Tibial artery (tissue), 4 donors: Measurements from ENCODE around the gene PDIA5.
A peak's percentile ranks its signal among the peaks of the same experiment; 100 is the strongest.

Experiments
- DNase-seq, 2 donors: peaks; one replicate each; pipeline ENCODE4 v3.0.0-alpha.2; 2019
- H3K27ac ChIP-seq, 2 donors: fragments of 200-600 bp; sonication (generic) in 1 of 2; 1 replicate in 1 of 2; 2 replicates in 1 of 2; pipeline ENCODE4 v1.5.1; 2018 to 2019; ENCODE audit warnings: mild to moderate bottlenecking in 1 of 2
- H3K27me3 ChIP-seq, 2 donors: fragments of 200-600 bp; sonication (generic) in 1 of 2; one replicate each; pipeline versions ENCODE4 v1.5.1 to v1.6.0; 2016 to 2019
- H3K36me3 ChIP-seq, 3 donors: fragments of 200-600 bp; sonication (generic) in 2 of 3; one replicate each; pipeline ENCODE4 v1.5.1; 2016 to 2019; ENCODE audit warnings: mild to moderate bottlenecking in 2 of 3
- H3K4me1 ChIP-seq, 4 donors: fragments of 200-600 bp; sonication (generic) in 2 of 4; 1 replicate in 3 of 4; 2 replicates in 1 of 4; pipeline ENCODE4 v1.5.1; 2016 to 2019
- H3K4me3 ChIP-seq, 2 donors: fragments of 200-600 bp; sonication (generic) in 1 of 2; 1 replicate in 1 of 2; 2 replicates in 1 of 2; pipeline ENCODE4 v1.5.1; 2018 to 2019; ENCODE audit warnings: mild to moderate bottlenecking in 2 of 2
- H3K9me3 ChIP-seq, 3 donors: fragments of 200-600 bp; sonication (generic) in 1 of 3; one replicate each; pipeline ENCODE4 v1.5.1; 2016 to 2019
- intact Hi-C: fragments of 100-400 bp; cut with DNase I; formaldehyde crosslinking; loops from one replicate; pipeline ENCODE4 v1.15.0; 2023; ENCODE audit warnings: low total_unique reads
- TF ChIP-seq, protein P1 (sequence below), 2 experiments: fragments of 200-600 bp in 1 of 2; fragments of 450-650 bp in 1 of 2; IDR thresholded peaks; one replicate each; pipeline ENCODE4 v1.5.1; 2017 to 2019; ENCODE audit warnings: antibody characterized with exemption in 2 of 2, mild to moderate bottlenecking in 1 of 2, moderate library complexity in 1 of 2

The PDIA5 gene

GRCh38 chr3:123094516-123095313 lies 27.9 kb downstream of the PDIA5 start:
- TF ChIP-seq, protein P1, sequence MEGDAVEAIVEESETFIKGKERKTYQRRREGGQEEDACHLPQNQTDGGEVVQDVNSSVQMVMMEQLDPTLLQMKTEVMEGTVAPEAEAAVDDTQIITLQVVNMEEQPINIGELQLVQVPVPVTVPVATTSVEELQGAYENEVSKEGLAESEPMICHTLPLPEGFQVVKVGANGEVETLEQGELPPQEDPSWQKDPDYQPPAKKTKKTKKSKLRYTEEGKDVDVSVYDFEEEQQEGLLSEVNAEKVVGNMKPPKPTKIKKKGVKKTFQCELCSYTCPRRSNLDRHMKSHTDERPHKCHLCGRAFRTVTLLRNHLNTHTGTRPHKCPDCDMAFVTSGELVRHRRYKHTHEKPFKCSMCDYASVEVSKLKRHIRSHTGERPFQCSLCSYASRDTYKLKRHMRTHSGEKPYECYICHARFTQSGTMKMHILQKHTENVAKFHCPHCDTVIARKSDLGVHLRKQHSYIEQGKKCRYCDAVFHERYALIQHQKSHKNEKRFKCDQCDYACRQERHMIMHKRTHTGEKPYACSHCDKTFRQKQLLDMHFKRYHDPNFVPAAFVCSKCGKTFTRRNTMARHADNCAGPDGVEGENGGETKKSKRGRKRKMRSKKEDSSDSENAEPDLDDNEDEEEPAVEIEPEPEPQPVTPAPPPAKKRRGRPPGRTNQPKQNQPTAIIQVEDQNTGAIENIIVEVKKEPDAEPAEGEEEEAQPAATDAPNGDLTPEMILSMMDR (IDR thresholded peaks at IDR 0.05): no peak
- no peak for DNase-seq
- peaks cover 0 to 63% (median 54%) of the 10 kb centered on the region in 4 donors for H3K4me1 ChIP-seq
- H3K36me3 ChIP-seq: peaks cover 0 to 18% (median 13%) of the 10 kb centered on the region in 3 donors
- intact Hi-C loops: no loop called here
- H3K9me3 ChIP-seq: no peaks in the 10 kb centered on the region
- no peak overlapping the region for H3K27ac ChIP-seq
- no peaks in the 10 kb centered on the region for H3K27me3 ChIP-seq
- H3K4me3 ChIP-seq: no peak overlapping the region

DNA sequence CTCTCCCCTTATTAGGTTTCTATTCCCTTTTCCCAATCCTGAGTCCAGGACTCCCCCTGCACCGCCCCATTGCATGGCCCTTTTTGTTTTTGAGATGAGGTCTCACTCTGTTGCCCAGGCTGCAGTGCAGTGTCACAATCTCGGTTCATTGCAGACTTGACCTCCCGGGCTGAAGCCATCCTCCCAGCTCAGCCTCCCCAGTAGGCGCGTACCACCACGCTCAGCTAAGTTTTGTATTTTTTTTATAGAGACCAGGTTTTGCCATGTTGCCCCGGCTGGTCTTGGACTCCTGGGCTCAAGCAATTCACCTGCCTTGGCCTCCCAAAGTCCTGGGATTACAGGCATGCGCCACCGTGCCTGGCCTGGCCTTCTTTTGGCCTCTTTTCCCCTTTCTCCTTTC lies 29.3 kb downstream of the PDIA5 start:
- Histone ChIP-seq H3K4me3 (no peak overlapping the region), H3K36me3 (peaks cover 0 to 18% (median 13%) of the 10 kb centered on the region in 3 donors), H3K27me3 (no peaks in the 10 kb centered on the region), H3K4me1 (peaks cover 0 to 52% (median 41%) of the 10 kb centered on the region in 4 donors), H3K9me3 (no peaks in the 10 kb centered on the region), H3K27ac (peak overlapping the region; percentile 36 to 46)
- DNase-seq: no peak
- TF ChIP-seq, protein P1 (IDR thresholded peaks at IDR 0.05): no peak
- intact Hi-C loops: no loop called here

DNA sequence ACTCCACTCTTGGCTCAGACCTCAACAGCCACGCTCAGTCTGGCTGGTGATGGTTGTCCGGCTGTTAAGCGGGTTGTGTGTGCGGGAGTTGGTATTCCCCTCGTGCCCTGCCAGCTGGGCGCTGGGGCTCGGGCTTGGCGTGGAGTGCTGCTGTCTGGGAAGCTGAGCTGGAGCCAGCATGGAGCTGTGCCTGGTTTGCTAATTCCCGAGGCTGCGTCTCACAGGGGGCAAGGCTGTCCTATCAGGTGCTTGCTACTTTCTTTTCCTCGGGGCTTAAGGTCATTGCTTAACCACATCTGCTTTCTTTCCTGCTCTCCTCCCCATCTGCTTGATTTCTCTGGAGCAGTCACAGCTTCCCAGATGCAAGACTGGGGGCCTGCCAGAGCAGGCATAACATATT lies 29.9 kb downstream of the PDIA5 start:
- intact Hi-C loops: no loop called here
- peak in 1 of 2 donors; percentile 88 for DNase-seq
- H3K4me3 ChIP-seq: no peak overlapping the region
- TF ChIP-seq, protein P1 (IDR thresholded peaks at IDR 0.05): no peak
- peaks cover 0 to 18% (median 13%) of the 10 kb centered on the region in 3 donors for H3K36me3 ChIP-seq
- no peaks in the 10 kb centered on the region for H3K9me3 ChIP-seq
- H3K27me3 ChIP-seq: no peaks in the 10 kb centered on the region
- peaks cover 0 to 46% (median 36%) of the 10 kb centered on the region in 4 donors for H3K4me1 ChIP-seq
- peak overlapping the region; percentile 36 to 46 for H3K27ac ChIP-seq

- peak in 1 of 2 donors; percentile 31 for DNase-seq
- Histone ChIP-seq H3K36me3 (peaks cover 16 to 17% (median 16%) of the 10 kb centered on the region in 3 donors), H3K27me3 (no peaks in the 10 kb centered on the region), H3K27ac (no peak overlapping the region), H3K9me3 (no peaks in the 10 kb centered on the region), H3K4me3 (no peak overlapping the region), H3K4me1 (peaks cover 0 to 43% (median 35%) of the 10 kb centered on the region in 4 donors)
- TF ChIP-seq, protein P1 (IDR thresholded peaks at IDR 0.05): no peak
- intact Hi-C loops: no loop called here
These were observed 31.9 kb downstream of the PDIA5 start for GRCh38 chr3:123098426-123099330.

DNA sequence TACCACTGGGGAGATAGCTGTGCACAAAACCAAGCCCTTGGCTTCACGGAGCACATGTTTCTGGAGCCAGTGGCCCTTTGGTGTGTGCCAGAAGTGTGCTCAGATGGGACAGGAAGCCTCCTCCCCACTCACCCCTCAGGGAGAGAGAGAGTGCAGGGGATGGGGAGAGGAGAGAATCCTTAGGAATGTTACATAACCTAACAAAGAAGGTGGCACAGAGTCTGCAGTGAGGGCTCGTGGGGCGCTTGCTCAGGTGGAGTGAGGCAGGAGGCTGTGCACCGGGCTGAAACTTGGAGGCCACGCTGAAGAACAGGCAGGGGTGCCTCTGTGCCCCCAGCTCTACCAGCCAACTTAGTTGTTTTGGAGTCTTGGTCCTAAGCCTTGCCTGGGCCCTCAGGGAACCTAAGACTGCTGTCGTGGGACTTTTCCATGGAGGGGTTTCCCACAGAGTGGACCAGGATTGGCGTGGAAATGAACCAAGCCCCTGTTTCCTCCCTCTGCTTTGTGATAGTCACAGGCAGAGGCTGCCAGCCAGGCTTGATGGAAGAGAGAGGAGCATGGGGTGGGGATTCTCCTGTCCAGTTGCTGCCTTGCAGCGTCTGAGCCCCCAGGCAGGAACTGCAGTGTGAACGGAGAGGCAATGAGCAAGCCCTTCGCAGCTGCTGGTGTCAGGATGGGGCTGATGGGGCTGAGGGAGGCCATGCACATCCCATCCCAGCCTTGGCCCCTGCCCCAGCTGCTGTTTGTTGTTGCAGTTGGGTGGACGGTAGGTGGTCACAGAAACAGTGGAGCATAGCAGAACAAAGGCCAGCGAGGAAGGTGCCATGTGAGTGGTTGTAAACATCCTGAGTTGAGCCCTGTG lies 32.7 kb downstream of the PDIA5 start:
- H3K9me3 ChIP-seq: no peaks in the 10 kb centered on the region
- no peak overlapping the region for H3K27ac ChIP-seq
- H3K4me1 ChIP-seq: peaks cover 0 to 48% (median 35%) of the 10 kb centered on the region in 4 donors
- TF ChIP-seq, protein P1 (IDR thresholded peaks at IDR 0.05): no peak
- H3K4me3 ChIP-seq: no peak overlapping the region
- no peaks in the 10 kb centered on the region for H3K27me3 ChIP-seq
- peaks cover 20 to 21% (median 20%) of the 10 kb centered on the region in 3 donors for H3K36me3 ChIP-seq
- intact Hi-C loops: no loop called here
- peak in 1 of 2 donors; percentile 39 for DNase-seq
